Heart left ventricle (tissue), 13 donors: ENCODE measurements around the gene RPGRIP1L.

Experiments
- CTCF ChIP-seq, 12 donors: fragments of 200-600 bp; sonication (generic) in 4 of 12; IDR thresholded peaks; one replicate each; pipeline versions ENCODE4 v1.5.0 to v1.8.0; 2018 to 2022; ENCODE audit warnings: antibody characterized with exemption in 12 of 12, mild to moderate bottlenecking in 5 of 12
- POLR2A ChIP-seq, 2 donors: fragments of 450-650 bp; IDR thresholded peaks; one replicate each; pipeline ENCODE4 v1.6.1; 2017; ENCODE audit warnings: antibody characterized with exemption in 2 of 2, mild to moderate bottlenecking in 2 of 2, moderate library complexity in 2 of 2
- donor health status: ischemic (EF 13 %, LVEDD 7.1; RV severe dilation, severe dysfunction).
- donor health status: DM: no; HTN: yes; CAD: no.
- donor health status: DM: no; HTN: no; CAD: no.
- donor health status: ischemic (EF 25% LVEDD 6.9; RV normal size, moderate dysfunction).
- donor health status: ischemic (EF 25% LVEDD 5.7; RV mildly dilated, moderate dysfunction).
- donor health status: ischemic (EF 35%, LVEDD 5.7; RV mildly dilated, moderate dysfunction).
- donor health status: nonischemic (EF 11% LVEDD 7.7; RV severe dilation, severe dysfunction).
- donor health status: DM: yes; HTN: yes; CAD: no.
- donor health status: PGD.
- donor health status: ischemic (EF 29% LVEDD 5.4; RV normal size, mild dysfunction).
- donor health status: nonischemic (EF 23%, LVEDD 6.1; RV moderate dilation, normal function).

GRCh38 chr16:53664724-53665345 is 38.8 kb downstream of the RPGRIP1L start:
- TF ChIP-seq CTCF (IDR thresholded peaks at IDR 0.05) (no peak), POLR2A (IDR thresholded peaks at IDR 0.05) (no peak)
